K562 (cell line): ENCODE results near the gene KCNC3. TPM values are rescaled to one million over a fixed set of nuclear protein-coding genes. Genes with fewer than 3 reads are reported as not detected.

ENCODE experiments used
- ATAC-seq: fragments of 200-7000 bp; cut with Tn5 transposase; 3 replicates; pipeline ENCODE4 v1.9.1; 2020; ENCODE audit warnings: moderate library complexity
- BruUV-seq: library from RNA; stranded (reverse); fragments of 400-500 nt; replicated peaks from 2 replicates; lab custom pipeline; 2021; lab: Mats Ljungman, UMichigan
- CTCF ChIA-PET: fragments of 300-600 bp; formaldehyde crosslinking; extraction: SDS; loops from one replicate; lab custom pipeline; 2021; ENCODE audit warnings: low intra/inter-chr PET ratio; lab: Yijun Ruan, JAX
- POLR2A ChIA-PET: fragments of 300-600, 350-650 bp; sonication (Branson Sonifier 250); formaldehyde crosslinking; extraction: SDS; loops from one replicate; lab custom pipeline; 2021; ENCODE audit warnings: antibody characterized with exemption, inconsistent platforms; lab: Yijun Ruan, JAX
- DNase-seq, 4 experiments: peaks; one replicate each; pipeline versions ENCODE4 v3.0.0 to v3.0.0-alpha.2; 2011 to 2018; ENCODE audit warnings: low spot score in 3 of 4, mixed read lengths in 3 of 4; ENCODE audit errors: extremely low read depth in 1 of 4
- FAIRE-seq: peaks from 2 replicates; lab custom pipeline; 2011; peaks lifted over from hg19 to GRCh38; lab: Jason Lieb, UNC
- H2AFZ ChIP-seq: 2 replicates; pipeline ENCODE4 v1.6.0; 2011; ENCODE audit warnings: low read depth, low read length, control low read depth, inconsistent platforms
- H3K27ac ChIP-seq: fragments of 200-600 bp; 3 replicates; pipeline ENCODE4 v1.8.0; 2011; ENCODE audit warnings: low read depth, mild to moderate bottlenecking, control low read depth, inconsistent platforms, low read length, moderate library complexity, mixed read lengths; ENCODE audit errors: extremely low read depth
- H3K27me3 ChIP-seq, 2 experiments: fragments of 300-600 bp in 1 of 2; 2 replicates in 1 of 2; 3 replicates in 1 of 2; pipeline versions ENCODE4 v1.6.0 to v1.8.0; 2011; ENCODE audit warnings: inconsistent platforms in 2 of 2, low read length in 2 of 2, mild to moderate bottlenecking in 1 of 2, mixed read lengths in 1 of 2, moderate library complexity in 1 of 2; ENCODE audit not compliant: control insufficient read depth in 2 of 2, insufficient read depth in 2 of 2
- H3K36me3 ChIP-seq: fragments of 300-600 bp; 3 replicates; pipeline ENCODE4 v1.8.0; 2011; ENCODE audit warnings: mild to moderate bottlenecking, low read length, inconsistent platforms; ENCODE audit not compliant: control insufficient read depth, insufficient read depth
- H3K4me1 ChIP-seq, 2 experiments: fragments of 200-600 bp in 1 of 2; replicated peaks in 1 of 2; 2 replicates in 1 of 2; 3 replicates in 1 of 2; pipeline versions ENCODE4 v1.5.1 to v1.8.0; 2011; ENCODE audit warnings: inconsistent platforms in 2 of 2, low read length in 2 of 2, mild to moderate bottlenecking in 1 of 2, mixed read lengths in 1 of 2, moderate library complexity in 1 of 2; ENCODE audit not compliant: control insufficient read depth in 2 of 2, insufficient read depth in 2 of 2
- H3K4me2 ChIP-seq: 2 replicates; pipeline ENCODE4 v1.6.1; 2011; ENCODE audit warnings: low read length, control low read depth, inconsistent platforms, mixed read lengths; ENCODE audit not compliant: insufficient read depth
- H3K4me3 ChIP-seq: fragments of 200-600 bp; sonication (generic), shearing (Covaris generic); 2 replicates; pipeline ENCODE4 v1.5.1; 2016; ENCODE audit warnings: control low read depth, inconsistent platforms
- H3K79me2 ChIP-seq: fragments of 200-600 bp; 3 replicates; pipeline ENCODE4 v1.8.0; 2011; ENCODE audit warnings: low read length, inconsistent platforms; ENCODE audit not compliant: control insufficient read depth, insufficient read depth
- H3K9ac ChIP-seq, 2 experiments: 2 replicates each; pipeline versions ENCODE4 v1.6.0 to v1.6.1; 2011; ENCODE audit warnings: low read depth in 2 of 2, low read length in 2 of 2, control low read depth in 1 of 2, inconsistent platforms in 1 of 2, mild to moderate bottlenecking in 1 of 2, mixed read lengths in 1 of 2; ENCODE audit not compliant: insufficient read depth in 1 of 2
- H3K9me1 ChIP-seq: one replicate; pipeline ENCODE4 v1.6.0; 2011; ENCODE audit warnings: inconsistent platforms, mild to moderate bottlenecking, low read length, moderate library complexity; ENCODE audit not compliant: control insufficient read depth, insufficient read depth
- H3K9me3 ChIP-seq: replicated peaks from 2 replicates; pipeline ENCODE4 v1.5.1; 2011; ENCODE audit warnings: low read depth, low read length, inconsistent platforms; ENCODE audit not compliant: control insufficient read depth, insufficient read depth
- H4K20me1 ChIP-seq: replicated peaks from 2 replicates; pipeline ENCODE4 v1.6.1; 2011; ENCODE audit warnings: low read length, inconsistent platforms, mixed read lengths; ENCODE audit not compliant: control insufficient read depth, insufficient read depth
- BRF1 ChIP-seq: IDR thresholded peaks from 3 replicates; pipeline ENCODE4 v1.6.1; 2011; ENCODE audit warnings: borderline replicate concordance, mild to moderate bottlenecking; ENCODE audit not compliant: insufficient read length; ENCODE audit errors: extremely low read depth
- CBX5 ChIP-seq: IDR thresholded peaks from 2 replicates; pipeline ENCODE4 v1.6.1; 2014; ENCODE audit warnings: low read depth, borderline replicate concordance
- MTA2 ChIP-seq: fragments of 450-650 bp; IDR thresholded peaks from 2 replicates; pipeline ENCODE4 v1.6.1; 2016; ENCODE audit warnings: low read depth
- NFATC3 ChIP-seq: fragments of 450-650 bp; IDR thresholded peaks from 2 replicates; pipeline ENCODE4 v1.6.1; 2017; ENCODE audit warnings: mild to moderate bottlenecking
- NFIX ChIP-seq: fragments of 250-450 bp; sonication (Bioruptor Pico); IDR thresholded peaks from 2 replicates; pipeline ENCODE4 v1.4.0; 2020; ENCODE audit warnings: low read depth, mild to moderate bottlenecking, moderate library complexity
- NFXL1 ChIP-seq: fragments of 450-650 bp; formaldehyde crosslinking; IDR thresholded peaks from 2 replicates; pipeline ENCODE4 v1.4.0; 2021; ENCODE audit warnings: mild to moderate bottlenecking
- U2AF1 ChIP-seq: fragments of 200-400 bp; formaldehyde crosslinking; optimal IDR thresholded peaks from 2 replicates; pipeline ENCODE3; 2017; ENCODE audit warnings: mild to moderate bottlenecking, low read depth, low read length, moderate library complexity
- ZNF316 ChIP-seq: fragments of 450-650 bp; IDR thresholded peaks from 2 replicates; pipeline ENCODE4 v1.6.1; 2016
- ZNF76 ChIP-seq: fragments of 250-450 bp; sonication (Bioruptor Pico); IDR thresholded peaks from 2 replicates; pipeline ENCODE4 v1.4.0; 2020; ENCODE audit warnings: mild to moderate bottlenecking, moderate library complexity, borderline replicate concordance
- WGBS: fragments of 100-300 bp; shearing (Covaris generic); methylation state at CpG from one replicate; pipeline ENCODE4 v1.1.6; 2016; ENCODE audit warnings: low coverage, mixed read lengths; ENCODE audit not compliant: insufficient coverage; ENCODE audit errors: missing lambda C conversion rate; 5-methylcytosine and 5-hydroxymethylcytosine counted together
- in situ Hi-C: fragments of 300-500 bp; cut with MboI; formaldehyde crosslinking; loops from 4 replicates; pipeline ENCODE4 v1.15.0; 2018; ENCODE audit warnings: inconsistent platforms, mixed read lengths
- intact Hi-C: fragments of 100-400 bp; cut with micrococcal nuclease; formaldehyde crosslinking; loops from 2 replicates; pipeline ENCODE4 v1.14.2; 2022
- polyA plus RNA-seq, 8 experiments: library from polyadenylated mRNA; depleted of rRNA in 4 of 8; stranded (reverse) in 5 of 8; unstranded in 3 of 8; fragments of >200 nt; fragmentation: Nextera tagmentation in 2 of 8; fragmentation: Illumina TruSeq in 1 of 8; extraction: Ambion mirVana in 2 of 8; extraction: Trizol in 1 of 8; gene quantifications; 2 replicates each; pipeline versions ENCODE4 v1.2.1 to v1.2.3, GENCODE V29; 2011 to 2014; ENCODE audit warnings: inconsistent platforms in 1 of 8, missing spikeins in 1 of 8
- total RNA-seq, 7 experiments: library from RNA; depleted of rRNA in 6 of 7; stranded (reverse); fragments of >200 nt in 6 of 7; fragmentation: Illumina TruSeq in 2 of 7; extraction: Trizol in 2 of 7; gene quantifications; 2 replicates each; pipeline versions ENCODE4 v1.2.1 to v1.2.3, GENCODE V29; 2011 to 2021; ENCODE audit warnings: low replicate concordance in 1 of 7
- TF ChIP-seq, protein P1 (sequence below), 2 experiments: fragments of 450-650 bp in 1 of 2; sonication (generic) in 1 of 2; formaldehyde crosslinking in 1 of 2; IDR thresholded peaks; 2 replicates each; pipeline versions ENCODE4 v1.7.1 to v1.9.0; 2016 to 2022; ENCODE audit warnings: inconsistent platforms in 1 of 2, mild to moderate bottlenecking in 1 of 2, missing genetic modification reagents in 1 of 2
- TF ChIP-seq, protein P2 (sequence below): fragments of 200-800 bp; sonication (Bioruptor generic); IDR thresholded peaks from 2 replicates; pipeline ENCODE4 v1.6.1; 2017; ENCODE audit warnings: missing genetic modification characterization, missing compliant biosample characterization

The KCNC3 gene
- total and polyA plus RNA-seq, 9 of the 15 experiments (the other 6 are each of a cell fraction or from before 2014, with no cell fraction given): 0.03 to 26.2 (median 2.0) TPM

DNA sequence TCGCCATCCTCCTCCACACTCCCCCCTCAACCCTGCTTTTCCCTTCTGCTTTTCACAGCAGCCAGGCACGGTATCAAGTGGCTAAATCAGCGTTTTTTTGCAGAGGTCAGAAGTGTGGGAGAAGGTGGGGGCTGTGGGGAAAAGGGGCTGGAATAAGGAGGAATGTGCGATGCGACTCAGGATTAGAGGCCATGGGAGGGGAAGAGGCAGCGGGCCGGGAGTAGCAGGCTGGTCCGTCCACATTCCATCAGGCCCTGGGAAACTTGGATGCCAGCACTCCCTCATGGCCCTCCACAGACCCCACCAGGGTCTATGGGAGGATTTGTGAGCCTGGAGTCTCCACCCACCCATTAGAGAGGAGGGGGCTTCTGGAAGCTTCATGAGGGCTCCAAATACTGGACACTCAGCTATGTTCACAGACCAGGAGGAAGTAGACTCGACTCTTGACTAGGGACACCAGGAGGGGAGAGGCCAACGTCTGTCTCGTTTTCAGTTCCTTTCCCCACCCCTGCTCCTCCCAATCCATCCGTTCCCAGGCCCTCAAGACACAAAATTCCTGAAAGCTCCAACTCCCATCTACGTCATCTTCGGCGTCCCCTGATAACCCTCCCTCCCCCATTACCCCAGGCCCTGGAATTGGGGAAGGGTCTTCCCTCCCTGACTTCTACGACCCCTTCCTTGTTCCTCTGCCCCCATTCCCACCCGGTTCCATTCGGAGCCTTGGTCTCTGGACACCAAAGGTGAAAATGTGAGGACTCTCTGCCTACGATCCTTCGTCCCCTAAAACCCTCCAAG lies 3.3 kb upstream of the KCNC3 start:
- H3K9me1 ChIP-seq: no peaks in the 10 kb centered on the region
- H3K4me1 ChIP-seq: peaks cover 43 to 67% of the 10 kb centered on the region in 2 experiments
- CTCF ChIA-PET: no interaction called here
- DNase-seq (peak in 1 of 4 experiments; percentile 43), FAIRE-seq (no peak), ATAC-seq (no peak)
- POLR2A ChIA-PET: no interaction called here
- H3K4me3 ChIP-seq: peak overlapping the region; percentile 41
- WGBS: 23% methylated on average over 19 of the region's 20 CpGs
- H3K27me3 ChIP-seq: no peaks in the 10 kb centered on the region
- H3K9ac ChIP-seq: peak overlapping the region; percentile 45 to 46; a peak in 3 of 4 replicates
- no peaks in the 10 kb centered on the region for H3K9me3 ChIP-seq
- peak overlapping the region; percentile 94; the same call in 1 of the 2 replicates for H2AFZ ChIP-seq
- intact Hi-C loops: no loop called here
- H4K20me1 ChIP-seq: peaks cover 5% of the 10 kb centered on the region
- H3K27ac ChIP-seq: peak overlapping the region; percentile 95; the same call in 2 of the 3 replicates
- H3K79me2 ChIP-seq: peaks cover 35% of the 10 kb centered on the region
- in situ Hi-C loops: loop anchor here (10.0 kb wide), 1 partner anchor 1218 kb away; the partner anchor contains the start of genes C19orf73, LIN7B and PPFIA3
- no peaks in the 10 kb centered on the region; the same call in 2 of the 3 replicates for H3K36me3 ChIP-seq
- H3K4me2 ChIP-seq: peak overlapping the region; percentile 89
- BruUV-seq: TSS peak; percentile 48
- TF ChIP-seq NFIX (CRISPR knock-in tag): no peak
- TF ChIP-seq, protein P1, sequence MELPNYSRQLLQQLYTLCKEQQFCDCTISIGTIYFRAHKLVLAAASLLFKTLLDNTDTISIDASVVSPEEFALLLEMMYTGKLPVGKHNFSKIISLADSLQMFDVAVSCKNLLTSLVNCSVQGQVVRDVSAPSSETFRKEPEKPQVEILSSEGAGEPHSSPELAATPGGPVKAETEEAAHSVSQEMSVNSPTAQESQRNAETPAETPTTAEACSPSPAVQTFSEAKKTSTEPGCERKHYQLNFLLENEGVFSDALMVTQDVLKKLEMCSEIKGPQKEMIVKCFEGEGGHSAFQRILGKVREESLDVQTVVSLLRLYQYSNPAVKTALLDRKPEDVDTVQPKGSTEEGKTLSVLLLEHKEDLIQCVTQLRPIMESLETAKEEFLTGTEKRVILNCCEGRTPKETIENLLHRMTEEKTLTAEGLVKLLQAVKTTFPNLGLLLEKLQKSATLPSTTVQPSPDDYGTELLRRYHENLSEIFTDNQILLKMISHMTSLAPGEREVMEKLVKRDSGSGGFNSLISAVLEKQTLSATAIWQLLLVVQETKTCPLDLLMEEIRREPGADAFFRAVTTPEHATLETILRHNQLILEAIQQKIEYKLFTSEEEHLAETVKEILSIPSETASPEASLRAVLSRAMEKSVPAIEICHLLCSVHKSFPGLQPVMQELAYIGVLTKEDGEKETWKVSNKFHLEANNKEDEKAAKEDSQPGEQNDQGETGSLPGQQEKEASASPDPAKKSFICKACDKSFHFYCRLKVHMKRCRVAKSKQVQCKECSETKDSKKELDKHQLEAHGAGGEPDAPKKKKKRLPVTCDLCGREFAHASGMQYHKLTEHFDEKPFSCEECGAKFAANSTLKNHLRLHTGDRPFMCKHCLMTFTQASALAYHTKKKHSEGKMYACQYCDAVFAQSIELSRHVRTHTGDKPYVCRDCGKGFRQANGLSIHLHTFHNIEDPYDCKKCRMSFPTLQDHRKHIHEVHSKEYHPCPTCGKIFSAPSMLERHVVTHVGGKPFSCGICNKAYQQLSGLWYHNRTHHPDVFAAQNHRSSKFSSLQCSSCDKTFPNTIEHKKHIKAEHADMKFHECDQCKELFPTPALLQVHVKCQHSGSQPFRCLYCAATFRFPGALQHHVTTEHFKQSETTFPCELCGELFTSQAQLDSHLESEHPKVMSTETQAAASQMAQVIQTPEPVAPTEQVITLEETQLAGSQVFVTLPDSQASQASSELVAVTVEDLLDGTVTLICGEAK (IDR thresholded peaks at IDR 0.05): peak; percentile 19; the same call in 1 of the 2 replicates
- TF ChIP-seq, protein P1 (CRISPR knock-in tag; IDR thresholded peaks at IDR 0.05): no peak
- TF ChIP-seq NFATC3: no peak
- no peak for TF ChIP-seq CBX5
- TF ChIP-seq NFXL1 (CRISPR knock-in tag): no peak
- no peak for TF ChIP-seq BRF1
- TF ChIP-seq ZNF316: peak; percentile 79
- TF ChIP-seq, protein P2, sequence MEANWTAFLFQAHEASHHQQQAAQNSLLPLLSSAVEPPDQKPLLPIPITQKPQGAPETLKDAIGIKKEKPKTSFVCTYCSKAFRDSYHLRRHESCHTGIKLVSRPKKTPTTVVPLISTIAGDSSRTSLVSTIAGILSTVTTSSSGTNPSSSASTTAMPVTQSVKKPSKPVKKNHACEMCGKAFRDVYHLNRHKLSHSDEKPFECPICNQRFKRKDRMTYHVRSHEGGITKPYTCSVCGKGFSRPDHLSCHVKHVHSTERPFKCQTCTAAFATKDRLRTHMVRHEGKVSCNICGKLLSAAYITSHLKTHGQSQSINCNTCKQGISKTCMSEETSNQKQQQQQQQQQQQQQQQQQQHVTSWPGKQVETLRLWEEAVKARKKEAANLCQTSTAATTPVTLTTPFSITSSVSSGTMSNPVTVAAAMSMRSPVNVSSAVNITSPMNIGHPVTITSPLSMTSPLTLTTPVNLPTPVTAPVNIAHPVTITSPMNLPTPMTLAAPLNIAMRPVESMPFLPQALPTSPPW: peak; percentile 90
- no peak for TF ChIP-seq U2AF1
- no peak for TF ChIP-seq ZNF76 (CRISPR knock-in tag)
- no peak for TF ChIP-seq MTA2
